Inferior parietal cortex (tissue), 1 donor: ENCODE measurements around the gene SAFB.
A peak's percentile ranks its signal among the peaks of the same experiment; 100 is the strongest.

Experiments used
- DNase-seq: peaks from one replicate; pipeline ENCODE4 v3.0.0-alpha.2; 2016; ENCODE audit errors: extremely low spot score

SAFB gene

DNA sequence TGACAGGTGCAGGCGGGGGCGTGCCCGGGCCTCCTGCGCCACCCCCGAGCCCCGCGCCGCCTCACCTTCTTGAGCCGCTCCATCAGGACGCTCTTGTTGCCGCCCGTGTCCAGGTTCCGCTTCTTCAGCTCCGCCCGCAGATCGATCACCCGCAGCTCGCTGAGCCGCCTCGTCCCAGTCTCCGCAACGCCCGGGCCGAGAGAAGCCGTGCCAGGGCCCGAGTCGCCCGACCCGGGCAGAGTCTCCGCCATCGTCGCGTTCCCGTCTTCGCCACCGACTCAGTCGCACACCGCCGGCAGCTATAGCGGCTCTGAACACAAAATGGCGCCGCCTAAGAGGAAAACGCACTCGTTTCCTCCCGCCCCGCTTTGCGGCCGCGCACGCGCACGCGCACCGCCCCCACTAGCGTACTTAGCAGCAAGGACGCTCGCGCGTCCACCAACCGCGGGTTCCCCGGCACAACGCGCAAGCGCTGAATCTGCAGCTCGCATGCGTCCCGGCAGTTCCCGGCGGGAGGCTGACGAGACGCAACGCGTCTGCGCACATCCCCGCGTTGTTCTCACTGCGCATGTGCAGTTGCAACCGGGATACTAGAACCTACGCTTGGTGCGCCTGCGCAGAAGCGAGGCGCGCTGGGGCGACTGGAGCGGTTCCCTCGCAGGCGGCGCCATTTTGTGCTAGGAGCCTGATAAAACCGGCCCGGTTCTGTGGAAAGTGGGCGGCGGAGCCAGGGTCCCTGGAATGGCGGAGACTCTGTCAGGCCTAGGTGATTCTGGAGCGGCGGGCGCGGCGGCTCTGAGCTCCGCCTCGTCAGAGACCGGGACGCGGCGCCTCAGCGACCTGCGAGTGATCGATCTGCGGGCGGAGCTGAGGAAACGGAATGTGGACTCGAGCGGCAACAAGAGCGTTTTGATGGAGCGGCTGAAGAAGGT lies at the start of gene SAFB, which contains the start of gene SAFB2:
Gene SAFB, plus strand, starts transcription at position 619 of the 932 bp plus-strand sequence. Its CDS starts 123 bp downstream, at position 742.
Gene SAFB2, minus strand, starts transcription at position 312 of the 932 bp plus-strand sequence. Its CDS starts 61 bp downstream, at position 251.
- peak; percentile 100 for DNase-seq

GRCh38 chr19:5575590-5575989 lies 47.3 kb upstream of the SAFB start:
- DNase-seq: no peak

- DNase-seq: peak; percentile 68
These were observed 44.6 kb upstream of the SAFB start for GRCh38 chr19:5578097-5578846.

DNA sequence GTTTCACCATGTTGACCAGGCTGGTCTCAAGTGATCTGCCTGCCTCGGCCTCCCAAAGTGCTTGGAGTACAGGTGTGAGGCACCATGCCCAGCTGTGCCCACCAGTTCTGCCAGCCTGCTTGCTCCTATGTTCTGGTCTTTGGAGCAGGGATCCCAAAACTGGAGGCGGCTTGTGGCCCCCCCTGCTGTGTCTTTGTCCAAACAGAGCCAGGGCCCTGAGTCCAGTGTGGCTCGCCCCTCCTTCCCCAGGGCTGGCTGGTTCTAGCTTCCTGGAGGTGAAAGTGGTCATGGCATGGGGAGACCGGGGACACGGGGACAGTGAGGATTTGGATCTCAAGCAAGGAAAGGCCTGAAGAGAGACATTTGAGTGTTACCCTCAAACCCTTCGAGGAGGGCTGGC lies 43.6 kb upstream of the SAFB start:
- DNase-seq: no peak

DNA sequence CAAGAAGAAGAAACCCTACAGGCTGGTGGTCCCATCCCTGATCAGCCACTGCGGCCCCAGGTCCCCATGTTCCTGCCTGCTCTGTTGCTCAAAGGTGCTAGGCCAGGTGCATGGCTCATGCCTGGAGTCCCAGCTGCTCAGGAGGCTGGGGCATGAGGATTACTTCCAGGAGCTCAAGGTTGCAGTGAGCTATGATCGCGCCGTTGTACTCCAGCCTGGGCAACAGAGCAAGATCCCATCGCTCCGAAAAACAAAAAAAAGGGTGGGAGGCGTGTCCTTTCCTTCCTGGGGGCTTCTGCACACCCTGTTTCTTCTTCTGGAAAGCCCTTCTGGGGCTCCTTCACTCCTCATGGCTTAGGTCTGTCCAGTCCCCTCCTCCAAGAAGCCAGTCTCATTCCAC lies 43.2 kb upstream of the SAFB start:
- no peak for DNase-seq

GRCh38 chr19:5580161-5580571 lies 42.7 kb upstream of the SAFB start:
- no peak for DNase-seq

- DNase-seq: no peak
These were observed 37.2 kb upstream of the SAFB start for GRCh38 chr19:5585461-5586299.

DNA sequence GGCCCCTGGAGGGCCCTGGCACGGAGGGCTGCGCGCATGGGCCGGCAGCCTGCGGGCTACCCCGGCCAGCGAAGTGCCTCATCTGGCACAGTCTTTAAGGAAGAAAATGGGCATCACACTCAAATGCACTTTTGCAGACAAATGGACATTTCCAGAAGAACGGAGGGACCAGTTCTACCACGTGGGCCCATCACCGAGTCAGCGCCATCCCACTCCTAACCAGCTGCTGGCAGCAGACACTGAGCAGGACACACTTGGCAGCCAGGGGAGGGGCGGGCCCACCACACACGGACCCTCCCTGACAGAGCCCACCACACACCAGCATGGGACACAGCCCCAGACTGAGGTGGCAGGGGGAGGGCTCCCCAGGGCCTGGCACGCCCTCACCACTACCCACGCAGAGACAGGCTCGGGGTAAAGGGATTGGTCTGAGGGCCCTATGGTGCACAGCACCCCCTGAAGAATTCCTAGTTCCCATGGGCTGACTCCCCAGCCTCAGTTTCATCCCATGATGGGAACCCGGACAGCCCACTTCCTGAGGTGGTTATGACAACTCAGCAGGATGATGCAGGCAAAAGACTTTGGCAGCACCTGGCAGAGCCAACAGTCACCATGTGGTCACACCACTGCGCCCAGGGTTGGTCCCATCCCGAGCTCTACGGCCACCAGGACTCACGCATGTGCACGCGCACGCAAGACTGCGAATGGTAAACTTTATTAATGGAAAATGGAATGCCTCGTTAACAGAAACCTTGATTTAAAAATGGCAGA lies 36.4 kb upstream of the SAFB start:
- no peak for DNase-seq

DNA sequence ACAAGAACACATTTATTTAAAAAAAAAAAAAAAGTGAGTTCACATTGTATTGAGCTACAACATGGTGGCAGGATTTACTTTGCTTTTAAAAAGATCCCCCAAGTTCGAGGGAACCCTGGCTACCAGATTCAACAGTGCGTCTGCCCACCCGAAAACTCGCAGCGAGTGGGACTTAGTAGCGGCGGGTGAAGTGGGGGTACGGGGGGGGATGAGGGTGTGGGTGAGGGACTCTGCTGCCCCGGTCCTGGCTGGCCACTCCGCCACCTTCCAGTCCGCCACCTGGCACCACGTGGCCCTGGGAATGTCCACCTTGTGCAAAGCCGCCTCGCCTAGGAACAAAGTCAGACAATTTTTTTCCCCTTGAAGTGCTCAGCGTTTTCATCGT lies 35.8 kb upstream of the SAFB start:
- DNase-seq: no peak

GRCh38 chr19:5587661-5588060 lies 35.2 kb upstream of the SAFB start:
- no peak for DNase-seq

- DNase-seq: no peak
These were observed 34.4 kb upstream of the SAFB start for GRCh38 chr19:5588441-5588840.

DNA sequence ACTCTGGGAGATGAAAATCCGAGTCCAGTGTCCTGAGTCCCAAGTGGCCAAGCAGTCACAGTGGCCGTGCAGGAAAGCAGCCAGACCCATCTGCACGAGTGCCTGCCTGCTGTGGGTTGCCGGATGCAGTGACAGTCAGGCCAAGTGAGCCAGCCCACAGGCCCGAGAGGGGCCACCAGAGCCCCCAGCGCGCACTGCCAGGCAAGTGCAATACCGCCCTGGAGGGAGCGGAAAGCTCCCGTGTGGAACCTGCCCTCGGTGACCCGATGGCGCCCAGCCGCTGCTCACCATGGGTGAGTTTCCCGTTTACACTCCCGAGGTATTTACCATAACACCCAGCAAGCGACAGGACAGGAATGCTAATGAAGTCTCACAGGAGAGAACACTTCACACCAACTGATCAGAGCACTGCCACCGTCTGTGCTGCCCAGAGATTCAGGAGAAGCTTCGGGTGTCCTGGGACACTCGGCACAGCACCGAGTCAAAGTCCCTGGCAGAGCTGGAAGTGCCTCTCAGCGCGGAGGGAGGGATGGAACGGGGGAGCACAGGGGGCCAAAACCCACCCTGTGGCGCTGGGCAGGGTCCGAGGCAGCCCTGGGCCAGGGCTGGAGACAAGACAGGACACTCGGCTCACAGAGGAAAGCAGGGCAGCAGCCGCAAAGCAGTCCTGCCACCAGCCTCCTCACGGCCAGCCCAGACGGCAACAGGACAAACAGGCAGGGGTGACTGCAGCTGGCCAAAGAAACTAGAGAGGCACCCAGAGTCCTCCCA lies 33.8 kb upstream of the SAFB start:
- no peak for DNase-seq

DNA sequence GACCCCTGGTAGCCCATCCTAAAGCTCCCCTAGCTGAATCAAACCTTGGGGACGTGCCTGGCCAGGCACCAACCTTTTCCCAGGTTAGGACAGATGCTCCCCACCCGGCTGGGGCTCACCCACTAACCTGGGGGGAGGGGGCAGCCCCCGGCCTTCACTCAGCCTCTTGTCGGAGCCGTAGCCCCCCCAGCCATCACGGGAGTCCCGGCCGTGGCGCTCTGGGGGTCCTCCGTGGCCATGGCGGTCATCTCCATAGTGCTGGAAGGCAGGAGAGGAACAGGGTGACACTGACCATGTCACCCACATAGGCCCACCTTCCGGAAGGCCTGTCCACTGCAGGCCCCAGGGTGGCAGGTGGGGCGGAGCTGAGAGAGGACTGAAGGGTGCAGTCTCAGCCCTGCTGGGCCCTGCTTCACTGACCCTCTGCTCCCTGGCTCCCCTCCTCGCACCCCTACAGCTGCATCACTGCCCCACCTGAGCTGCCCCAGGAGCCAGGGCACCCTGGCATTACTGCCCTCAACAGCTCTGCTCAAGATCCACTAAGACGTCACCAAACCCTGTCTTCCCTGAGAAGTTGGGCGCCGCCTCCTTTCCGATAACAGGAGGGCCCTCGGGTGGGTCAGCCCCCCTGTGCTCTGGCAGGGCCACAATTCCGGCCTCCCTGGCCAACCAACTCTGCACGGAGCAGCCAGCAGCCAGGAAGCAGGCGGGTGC lies 32.6 kb upstream of the SAFB start:
- no peak for DNase-seq

- no peak for DNase-seq
These were observed 32.1 kb upstream of the SAFB start for GRCh38 chr19:5590865-5591154.

- no peak for DNase-seq
These were observed 31.4 kb upstream of the SAFB start for GRCh38 chr19:5591476-5591875.

DNA sequence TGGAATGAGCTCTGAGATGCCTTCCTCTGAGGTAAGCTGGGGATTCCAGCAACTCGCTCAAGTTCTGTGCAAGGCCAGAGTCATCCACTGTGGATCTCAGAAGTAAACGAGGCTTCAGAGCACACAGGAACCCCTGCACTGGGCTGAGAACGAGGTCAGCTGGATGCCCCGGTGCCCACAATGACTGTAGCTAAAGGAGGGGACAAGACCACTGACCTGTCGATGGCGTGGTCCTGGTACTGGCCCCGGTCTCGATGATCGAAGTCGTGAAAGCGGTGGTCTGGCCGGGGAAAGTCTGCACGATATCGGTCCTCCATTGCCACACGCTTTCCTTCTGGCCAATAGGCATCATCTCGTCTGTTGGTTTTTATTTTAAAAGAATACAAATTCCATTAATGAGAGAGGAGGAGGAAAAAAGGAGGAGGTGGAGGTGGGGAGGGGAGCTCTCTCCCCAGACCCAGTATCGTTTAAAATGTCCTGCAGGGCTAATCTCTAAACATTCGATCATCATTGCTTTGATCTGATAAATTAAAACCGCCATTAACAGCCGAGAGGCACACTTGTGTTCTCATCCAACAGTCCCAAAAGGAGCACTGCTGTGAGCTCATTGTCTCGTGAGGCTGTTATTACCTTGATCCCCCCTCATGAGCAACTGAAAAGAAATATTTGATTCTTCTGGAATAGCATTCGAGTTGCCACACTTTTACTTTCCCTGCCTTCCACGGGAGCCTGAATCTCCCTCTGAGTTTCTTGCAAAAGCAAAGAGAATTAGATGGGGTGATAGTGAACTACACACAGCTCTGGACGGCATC lies 30.1 kb upstream of the SAFB start:
- DNase-seq: no peak

GRCh38 chr19:5593343-5594255 lies 29.3 kb upstream of the SAFB start:
- DNase-seq: no peak

DNA sequence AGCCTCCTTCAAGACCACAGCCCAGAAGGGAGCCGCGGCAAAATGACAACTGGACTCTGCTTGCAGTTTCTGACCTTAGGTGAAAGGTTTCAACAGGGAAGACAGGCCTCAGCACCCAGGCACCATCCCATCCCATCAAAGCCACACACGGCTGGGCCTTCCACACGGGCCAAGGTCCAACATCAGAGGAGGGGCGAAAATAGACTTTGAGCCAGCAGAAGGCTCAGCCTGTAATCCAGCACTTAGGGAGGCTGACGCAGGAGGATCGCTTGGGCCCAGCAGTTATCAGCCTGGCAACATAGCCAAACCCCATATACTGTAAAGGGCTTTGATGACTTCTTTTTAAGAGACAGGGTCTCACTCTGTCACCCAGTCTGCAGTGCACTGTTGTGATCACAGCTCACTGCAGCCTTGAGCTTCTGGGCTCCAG lies 28.3 kb upstream of the SAFB start:
- DNase-seq: no peak
